Activated CD8-positive, alpha-beta memory T cell treated with anti-CD3 and anti-CD28 coated beads, Interleukin-2, amount 10 ng/mL, durations not matched to agents 7 days and 5 days (primary cell): ENCODE data around the gene KCNE4. TPM values are rescaled to one million over a fixed set of nuclear protein-coding genes. Genes with fewer than 3 reads are reported as not detected.

Experiments
- ATAC-seq: fragments of 150-1000 bp; cut with Tn5 transposase; one replicate; pipeline ENCODE4 v1.10.0; 2021; ENCODE audit warnings: moderate library complexity
- CTCF ChIA-PET: fragments of 350-600 bp; sonication (Branson Sonifier 250); formaldehyde crosslinking; loops from one replicate; lab custom pipeline; 2021; ENCODE audit warnings: antibody characterized with exemption; lab: Charles Lee
- DNase-seq: peaks from one replicate; pipeline ENCODE4 v3.0.0-alpha.2; 2020
- H3K27ac Mint-ChIP-seq: one replicate; pipeline ENCODE4 v1.8.0; 2021; ENCODE audit warnings: mild to moderate bottlenecking, mixed read lengths
- H3K27me3 Mint-ChIP-seq: one replicate; pipeline ENCODE4 v1.8.0; 2021; ENCODE audit warnings: mixed read lengths
- H3K36me3 Mint-ChIP-seq: one replicate; pipeline ENCODE4 v1.8.0; 2021; ENCODE audit warnings: mild to moderate bottlenecking, mixed read lengths
- H3K4me1 Mint-ChIP-seq: one replicate; pipeline ENCODE4 v1.8.0; 2021; ENCODE audit warnings: mixed read lengths
- H3K4me3 Mint-ChIP-seq: one replicate; pipeline ENCODE4 v1.8.0; 2021; ENCODE audit warnings: mild to moderate bottlenecking, moderate library complexity, mixed read lengths
- H3K9me3 Mint-ChIP-seq: one replicate; pipeline ENCODE4 v1.8.0; 2022; ENCODE audit warnings: low read depth, mixed read lengths
- total RNA-seq, 2 experiments: library from RNA; stranded (reverse); gene quantifications; one replicate each; pipeline ENCODE4 v1.2.3, GENCODE V29; 2021

KCNE4 gene
- total RNA-seq, 2 experiments from 2014 or later = not detected

DNA sequence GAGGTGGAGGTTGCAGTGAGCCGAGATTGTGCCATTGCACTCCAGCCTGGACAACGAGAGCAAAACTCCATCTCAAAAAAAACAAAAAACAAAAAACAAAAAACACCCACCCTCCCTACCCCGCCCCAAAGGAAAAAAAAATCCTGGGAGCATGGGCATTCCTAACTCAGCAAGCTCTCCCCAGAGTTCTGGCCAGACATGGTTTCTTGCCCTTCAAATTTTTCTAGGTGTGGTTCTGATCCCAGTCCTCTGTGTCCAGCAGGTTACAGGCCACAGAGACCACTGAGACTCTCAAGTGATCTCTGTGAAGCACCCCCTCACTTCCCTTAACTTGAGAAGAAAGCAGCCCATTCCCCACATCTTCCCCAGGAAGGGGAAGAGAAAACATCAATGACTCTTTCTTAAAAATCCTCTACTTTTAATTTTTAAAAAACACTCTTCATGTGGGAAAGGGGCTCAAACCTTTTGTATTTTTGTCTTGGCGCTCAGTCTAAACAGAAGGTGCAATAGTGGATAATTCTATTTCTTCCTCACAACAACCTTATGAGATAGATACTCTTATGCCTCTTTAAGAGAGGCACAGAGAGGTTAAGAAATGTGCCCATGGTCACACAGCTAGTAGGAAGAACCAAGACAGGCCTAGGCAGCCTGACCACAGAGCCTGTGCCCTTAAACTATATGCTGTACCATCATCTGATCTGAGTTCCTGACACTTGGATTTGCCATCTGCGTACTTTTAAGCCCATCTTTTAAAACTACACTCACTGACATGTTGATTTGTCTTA, 6.9 kb upstream of the KCNE4 start:
- Mint-ChIP-seq H3K36me3 (no peaks in the 10 kb centered on the region), H3K9me3 (no peaks in the 10 kb centered on the region), H3K27ac (no peak overlapping the region), H3K27me3 (peaks cover 11% of the 10 kb centered on the region), H3K4me1 (no peaks in the 10 kb centered on the region), H3K4me3 (no peak overlapping the region)
- DNase-seq = no peak
- ATAC-seq = no peak
- CTCF ChIA-PET = no interaction called here

- Mint-ChIP-seq H3K27me3 (peaks cover 7% of the 10 kb centered on the region), H3K36me3 (no peaks in the 10 kb centered on the region), H3K9me3 (no peaks in the 10 kb centered on the region), H3K4me1 (no peaks in the 10 kb centered on the region), H3K4me3 (no peak overlapping the region), H3K27ac (no peak overlapping the region)
- DNase-seq (no peak), ATAC-seq (no peak)
- CTCF ChIA-PET = no interaction called here
These were observed 5.4 kb upstream of the KCNE4 start for GRCh38 chr2:223046470-223047040.

DNA sequence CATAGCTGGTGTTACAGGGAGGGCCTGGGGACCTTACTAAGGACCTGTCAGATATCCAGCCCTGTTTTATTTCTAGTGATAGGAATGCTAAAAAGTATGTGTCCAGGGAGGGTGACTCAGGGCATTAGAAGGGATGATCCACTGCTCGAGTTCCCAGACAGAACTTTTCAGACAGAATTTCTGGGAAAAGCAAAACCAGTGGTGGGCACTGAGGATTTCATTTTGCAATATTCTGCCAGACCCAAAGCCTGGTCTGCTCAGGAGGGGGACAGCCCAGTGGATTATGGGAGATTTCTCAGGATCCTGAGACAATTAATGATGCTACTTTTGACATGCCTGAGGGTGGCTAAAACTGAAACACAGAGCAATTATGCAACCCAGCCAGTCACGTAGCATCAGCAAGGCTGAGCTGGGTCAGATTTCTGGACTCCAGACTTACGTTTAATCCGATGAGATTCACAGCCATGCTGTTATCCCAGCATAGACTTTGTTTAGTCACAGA, 4.7 kb upstream of the KCNE4 start:
- H3K4me1 Mint-ChIP-seq = no peaks in the 10 kb centered on the region
- no peaks in the 10 kb centered on the region for H3K36me3 Mint-ChIP-seq
- H3K27me3 Mint-ChIP-seq = peaks cover 7% of the 10 kb centered on the region
- H3K4me3 Mint-ChIP-seq = no peak overlapping the region
- no peak overlapping the region for H3K27ac Mint-ChIP-seq
- CTCF ChIA-PET = no interaction called here
- ATAC-seq = no peak
- DNase-seq = no peak
- H3K9me3 Mint-ChIP-seq = no peaks in the 10 kb centered on the region

GRCh38 chr2:223048519-223048918, 3.5 kb upstream of the KCNE4 start:
- Mint-ChIP-seq H3K4me1 (no peaks in the 10 kb centered on the region), H3K4me3 (no peak overlapping the region), H3K27me3 (peaks cover 7% of the 10 kb centered on the region), H3K9me3 (no peaks in the 10 kb centered on the region), H3K36me3 (no peaks in the 10 kb centered on the region), H3K27ac (no peak overlapping the region)
- ATAC-seq = no peak
- DNase-seq = no peak
- CTCF ChIA-PET = no interaction called here

DNA sequence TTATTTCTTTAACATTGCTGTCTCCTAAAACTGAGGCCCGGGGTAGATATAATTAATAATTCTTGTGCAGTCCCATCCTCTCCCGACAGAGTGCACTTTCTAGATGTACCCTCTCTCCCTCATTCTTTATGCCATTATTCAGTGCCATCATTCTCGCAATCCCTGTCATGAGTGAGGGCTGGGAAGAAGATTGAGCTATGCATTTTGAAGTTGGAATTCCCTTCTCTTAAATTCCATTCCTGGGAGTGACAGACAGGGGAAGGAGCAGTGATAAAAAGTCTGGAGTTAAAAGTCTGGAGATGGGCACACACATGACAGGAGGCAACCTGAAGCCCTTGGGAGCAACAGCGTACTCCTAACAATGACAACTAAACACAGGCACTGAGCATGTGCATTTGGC, 2.6 kb upstream of the KCNE4 start:
- DNase-seq (no peak), ATAC-seq (no peak)
- Mint-ChIP-seq H3K9me3 (no peaks in the 10 kb centered on the region), H3K4me1 (no peaks in the 10 kb centered on the region), H3K36me3 (no peaks in the 10 kb centered on the region), H3K27ac (no peak overlapping the region), H3K27me3 (peaks cover 7% of the 10 kb centered on the region), H3K4me3 (no peak overlapping the region)
- CTCF ChIA-PET = no interaction called here

DNA sequence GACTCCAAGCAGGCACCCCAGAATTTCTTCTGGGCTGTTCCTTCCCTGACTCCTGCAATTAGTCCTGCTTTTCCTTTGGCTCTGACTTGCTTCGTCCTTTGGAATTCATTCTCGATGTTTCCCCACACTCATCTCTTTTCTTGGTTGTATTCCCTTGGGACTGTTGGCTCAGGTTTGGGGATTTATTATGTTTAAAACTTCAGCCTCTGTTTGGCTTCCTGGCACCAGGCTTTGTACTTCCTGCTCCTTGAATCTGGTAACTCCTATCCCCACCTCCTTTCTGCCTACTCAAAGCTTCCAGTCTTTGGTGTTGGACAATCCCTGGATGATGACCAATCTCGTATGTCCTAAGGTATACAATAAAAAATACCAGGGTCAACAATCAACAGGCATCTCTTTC, 1.8 kb upstream of the KCNE4 start:
- CTCF ChIA-PET = no interaction called here
- Mint-ChIP-seq H3K4me1 (no peaks in the 10 kb centered on the region), H3K36me3 (no peaks in the 10 kb centered on the region), H3K4me3 (no peak overlapping the region), H3K9me3 (no peaks in the 10 kb centered on the region), H3K27me3 (peaks cover 7% of the 10 kb centered on the region), H3K27ac (no peak overlapping the region)
- ATAC-seq (no peak), DNase-seq (no peak)

GRCh38 chr2:223050900-223051504, 988 bp upstream of the KCNE4 start:
- H3K4me3 Mint-ChIP-seq = no peak overlapping the region
- H3K36me3 Mint-ChIP-seq = no peaks in the 10 kb centered on the region
- CTCF ChIA-PET = no interaction called here
- ATAC-seq (no peak), DNase-seq (no peak)
- no peaks in the 10 kb centered on the region for H3K4me1 Mint-ChIP-seq
- H3K27me3 Mint-ChIP-seq = peaks cover 7% of the 10 kb centered on the region
- no peaks in the 10 kb centered on the region for H3K9me3 Mint-ChIP-seq
- H3K27ac Mint-ChIP-seq = no peak overlapping the region

DNA sequence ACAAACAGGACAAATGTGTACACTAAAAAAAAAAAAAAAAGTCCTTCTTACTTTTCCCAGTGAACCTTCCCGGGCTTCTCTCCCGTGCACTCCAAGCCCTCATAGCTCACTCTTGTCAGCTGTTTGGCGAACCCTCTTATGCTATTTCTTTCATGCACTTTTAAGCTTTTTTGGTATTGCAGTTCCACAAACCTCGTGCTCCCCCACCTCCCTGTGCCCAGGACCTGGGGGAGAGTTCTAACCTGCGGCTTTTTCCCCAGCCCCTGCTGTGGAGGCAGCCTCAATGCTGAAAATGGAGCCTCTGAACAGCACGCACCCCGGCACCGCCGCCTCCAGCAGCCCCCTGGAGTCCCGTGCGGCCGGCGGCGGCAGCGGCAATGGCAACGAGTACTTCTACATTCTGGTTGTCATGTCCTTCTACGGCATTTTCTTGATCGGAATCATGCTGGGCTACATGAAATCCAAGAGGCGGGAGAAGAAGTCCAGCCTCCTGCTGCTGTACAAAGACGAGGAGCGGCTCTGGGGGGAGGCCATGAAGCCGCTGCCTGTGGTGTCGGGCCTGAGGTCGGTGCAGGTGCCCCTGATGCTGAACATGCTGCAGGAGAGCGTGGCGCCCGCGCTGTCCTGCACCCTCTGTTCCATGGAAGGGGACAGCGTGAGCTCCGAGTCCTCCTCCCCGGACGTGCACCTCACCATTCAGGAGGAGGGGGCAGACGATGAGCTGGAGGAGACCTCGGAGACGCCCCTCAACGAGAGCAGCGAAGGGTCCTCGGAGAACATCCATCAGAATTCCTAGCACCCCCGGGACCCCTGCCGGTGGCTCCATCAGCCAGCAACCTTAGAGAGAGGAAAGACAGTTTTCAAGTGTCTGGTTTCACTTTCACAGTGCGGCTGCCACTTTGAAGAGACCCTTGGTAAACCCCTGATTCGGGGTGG, 826 bp downstream of the KCNE4 start:
- Mint-ChIP-seq H3K27me3 (peaks cover 2% of the 10 kb centered on the region), H3K27ac (no peak overlapping the region), H3K9me3 (no peaks in the 10 kb centered on the region), H3K4me3 (no peak overlapping the region), H3K36me3 (no peaks in the 10 kb centered on the region), H3K4me1 (no peaks in the 10 kb centered on the region)
- DNase-seq = no peak
- no peak for ATAC-seq
- CTCF ChIA-PET = no interaction called here

DNA sequence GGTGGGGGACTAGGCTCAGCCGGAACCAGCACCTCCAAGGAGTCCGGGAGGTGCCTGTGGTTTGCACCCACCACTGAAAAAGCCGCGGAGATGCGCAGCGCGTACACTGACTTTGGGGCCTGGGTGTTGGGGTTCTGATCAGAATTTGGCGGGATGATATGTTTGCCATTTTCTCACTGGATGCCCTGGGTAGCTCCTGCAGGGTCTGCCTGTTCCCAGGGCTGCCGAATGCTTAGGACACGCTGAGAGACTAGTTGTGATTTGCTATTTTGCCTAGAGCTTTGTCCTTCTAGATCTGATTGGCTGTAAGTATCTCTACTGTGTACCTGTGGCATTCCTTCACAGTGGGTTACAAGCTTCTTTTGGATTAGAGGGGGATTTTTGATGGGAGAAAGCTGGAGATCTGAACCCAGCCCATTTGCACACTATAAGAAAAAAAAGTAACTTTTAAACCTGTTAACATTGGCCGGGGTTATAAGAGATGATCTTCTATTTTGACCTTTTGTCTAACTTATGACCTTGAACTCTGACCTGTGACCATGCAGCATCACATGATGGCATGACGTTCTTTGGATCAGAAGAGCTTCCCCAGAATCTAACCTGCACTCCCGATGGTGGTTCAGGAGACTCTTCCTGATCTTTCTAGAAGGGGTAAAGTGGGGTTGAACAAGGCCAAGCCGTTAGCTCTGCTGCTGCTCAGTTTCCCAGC, 1.6 kb downstream of the KCNE4 start:
- CTCF ChIA-PET = no interaction called here
- Mint-ChIP-seq H3K36me3 (no peaks in the 10 kb centered on the region), H3K4me1 (no peaks in the 10 kb centered on the region), H3K27ac (no peak overlapping the region), H3K27me3 (peaks cover under 1% of the 10 kb centered on the region), H3K9me3 (no peaks in the 10 kb centered on the region), H3K4me3 (no peak overlapping the region)
- no peak for DNase-seq
- no peak for ATAC-seq

DNA sequence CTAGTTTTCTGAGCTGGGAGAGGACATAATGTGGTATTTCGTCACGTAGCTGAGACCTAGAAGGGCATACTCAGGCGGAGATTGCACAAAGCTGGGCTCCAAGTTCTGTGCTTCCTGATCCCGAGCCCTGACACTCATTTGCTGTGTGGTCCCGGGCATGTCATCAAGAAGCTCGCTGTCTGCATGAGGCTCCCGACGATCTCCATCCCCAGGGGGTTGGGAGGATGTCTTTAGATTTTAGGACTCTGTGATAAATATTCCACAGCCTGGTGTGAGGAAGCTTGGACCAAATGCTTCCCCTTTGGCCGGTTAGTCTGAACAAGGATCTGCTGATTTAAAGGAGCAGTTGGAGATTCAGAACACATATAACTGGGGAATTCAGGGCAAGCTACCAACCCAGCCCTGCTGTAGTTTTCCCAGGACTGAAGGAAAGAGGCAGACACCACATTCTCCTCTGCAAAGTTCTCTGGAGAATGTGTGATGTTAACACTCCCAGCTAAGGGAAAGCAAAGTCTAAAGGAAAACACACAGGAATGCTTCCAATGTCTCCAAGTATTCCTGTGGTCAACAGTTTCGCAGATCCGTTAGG, 2.3 kb downstream of the KCNE4 start:
- Mint-ChIP-seq H3K4me3 (no peak overlapping the region), H3K27ac (no peak overlapping the region)
- CTCF ChIA-PET = no interaction called here

DNA sequence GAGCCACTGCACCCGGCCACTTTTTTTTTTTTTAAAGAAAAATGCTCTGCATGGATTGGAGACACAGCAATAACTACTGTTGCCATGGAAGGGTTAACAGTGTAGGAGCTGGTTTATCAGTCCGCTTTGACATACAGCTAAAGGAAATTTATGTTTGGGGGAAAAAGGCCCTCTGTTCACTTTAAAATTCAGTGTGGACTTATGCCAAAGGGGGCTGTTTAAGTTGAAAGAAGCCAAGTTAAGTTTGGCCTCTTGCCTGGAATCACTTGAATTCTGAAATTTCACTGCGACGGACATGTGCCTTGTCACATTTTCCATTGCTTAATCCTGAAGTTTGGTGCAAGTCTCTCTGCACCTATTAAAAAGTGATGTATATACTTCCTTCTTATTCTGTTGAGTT, 3.1 kb downstream of the KCNE4 start:
- no peaks in the 10 kb centered on the region for H3K9me3 Mint-ChIP-seq
- DNase-seq (no peak), ATAC-seq (no peak)
- CTCF ChIA-PET = no interaction called here
- no peaks in the 10 kb centered on the region for H3K27me3 Mint-ChIP-seq
- H3K36me3 Mint-ChIP-seq = no peaks in the 10 kb centered on the region
- H3K27ac Mint-ChIP-seq = no peak overlapping the region
- no peaks in the 10 kb centered on the region for H3K4me1 Mint-ChIP-seq
- no peak overlapping the region for H3K4me3 Mint-ChIP-seq

More for the DNA sequence above, 2.3 kb downstream of the KCNE4 start:
- ATAC-seq (no peak), DNase-seq (no peak)
- Mint-ChIP-seq H3K27me3 (no peaks in the 10 kb centered on the region), H3K4me1 (no peaks in the 10 kb centered on the region), H3K36me3 (no peaks in the 10 kb centered on the region), H3K9me3 (no peaks in the 10 kb centered on the region)

- no peaks in the 10 kb centered on the region for H3K9me3 Mint-ChIP-seq
- DNase-seq = no peak
- CTCF ChIA-PET = no interaction called here
- no peaks in the 10 kb centered on the region for H3K27me3 Mint-ChIP-seq
- H3K27ac Mint-ChIP-seq = no peak overlapping the region
- no peaks in the 10 kb centered on the region for H3K36me3 Mint-ChIP-seq
- ATAC-seq = no peak
- H3K4me3 Mint-ChIP-seq = no peak overlapping the region
- H3K4me1 Mint-ChIP-seq = no peaks in the 10 kb centered on the region
These were observed 3.8 kb downstream of the KCNE4 start for GRCh38 chr2:223055836-223056235.
